Measurements from ENCODE around the gene CAPN10.

CAPN10 gene

GRCh38 chr2:240590681-240591111 is 4.2 kb downstream of the CAPN10 start:
- no peak for DNase-seq

- no peak for DNase-seq
Measured at GRCh38 chr2:240591226-240591625, 4.7 kb downstream of the CAPN10 start.

- no peak for DNase-seq
Measured at GRCh38 chr2:240591784-240592183, 5.2 kb downstream of the CAPN10 start.

GRCh38 chr2:240593026-240593702 is 6.6 kb downstream of the CAPN10 start:
- no peak for DNase-seq

GRCh38 chr2:240593703-240594451 is 7.3 kb downstream of the CAPN10 start:
- DNase-seq: no peak

- no peak for DNase-seq
Measured at GRCh38 chr2:240594511-240595380, 8.2 kb downstream of the CAPN10 start.

- no peak for DNase-seq
Measured at GRCh38 chr2:240595381-240596079, 9.0 kb downstream of the CAPN10 start.

GRCh38 chr2:240596080-240596460 is 9.5 kb downstream of the CAPN10 start:
- DNase-seq: no peak

- no peak for DNase-seq
Measured at GRCh38 chr2:240596491-240596931, 10.0 kb downstream of the CAPN10 start.

- DNase-seq: no peak
Measured at GRCh38 chr2:240597054-240597418, 10.5 kb downstream of the CAPN10 start.

- no peak for DNase-seq
Measured at GRCh38 chr2:240597419-240598181, 11.1 kb downstream of the CAPN10 start.

GRCh38 chr2:240598311-240598911 is 11.9 kb downstream of the CAPN10 start:
- DNase-seq: no peak

- no peak for DNase-seq
Measured at GRCh38 chr2:240599141-240599583, 12.6 kb downstream of the CAPN10 start.

- DNase-seq: no peak
Measured at GRCh38 chr2:240600451-240600961, 14.0 kb downstream of the CAPN10 start.

- DNase-seq: no peak
Measured at GRCh38 chr2:240601061-240601830, 14.7 kb downstream of the CAPN10 start.

GRCh38 chr2:240601831-240602160 is 15.3 kb downstream of the CAPN10 start:
- DNase-seq: no peak

GRCh38 chr2:240602266-240603050 is 15.9 kb downstream of the CAPN10 start:
- DNase-seq: no peak

- no peak for DNase-seq
Measured at GRCh38 chr2:240603081-240603835, 16.7 kb downstream of the CAPN10 start.

GRCh38 chr2:240603846-240604245 is 17.3 kb downstream of the CAPN10 start:
- no peak for DNase-seq

Measured in COR-L47 (cell line).